Measurements from ENCODE around the gene SLC34A1.
A peak's percentile ranks its signal among the peaks of the same experiment; 100 is the strongest.
"Not testable (repeated sequence)": the region's sequence is repeated elsewhere in the genome, so short reads cannot be mapped to it uniquely, and the experiment has no call there.

The SLC34A1 gene

DNA sequence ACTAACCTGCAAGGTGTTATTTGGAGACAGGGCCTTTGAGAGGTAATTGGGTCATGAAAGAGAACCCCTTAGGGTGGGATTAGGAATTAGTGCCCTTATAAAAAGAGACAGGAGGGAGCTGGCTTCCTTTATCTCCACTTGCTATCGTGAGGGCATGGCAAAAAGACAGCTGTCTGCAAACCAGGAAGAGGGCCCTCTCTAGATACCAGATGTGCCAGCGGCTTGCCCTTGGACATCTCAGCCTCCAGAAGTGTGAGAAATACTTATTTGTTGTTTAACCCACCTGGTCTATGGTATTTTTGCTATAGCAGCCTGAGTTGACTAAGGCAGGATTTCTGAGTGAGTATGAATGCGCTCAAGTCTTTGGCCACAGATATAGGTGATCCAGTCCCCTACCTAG is 27.5 kb upstream of the SLC34A1 start:
- DNase-seq = no peak

DNA sequence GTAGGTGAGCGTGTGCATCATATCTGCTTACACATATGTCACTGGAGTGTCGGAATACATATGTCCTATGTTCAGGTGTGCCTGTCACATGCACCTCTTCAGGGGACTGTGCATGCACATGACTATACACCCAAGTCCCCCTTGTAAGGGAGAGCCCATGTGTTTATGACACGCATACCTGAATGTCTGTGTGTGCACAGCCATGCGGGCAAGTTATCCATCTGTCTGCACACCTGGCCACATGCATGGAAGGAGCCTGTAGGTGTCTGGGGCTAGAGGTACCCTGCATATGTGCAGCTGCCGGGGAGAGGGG is 27.1 kb upstream of the SLC34A1 start:
- DNase-seq = no peak

DNA sequence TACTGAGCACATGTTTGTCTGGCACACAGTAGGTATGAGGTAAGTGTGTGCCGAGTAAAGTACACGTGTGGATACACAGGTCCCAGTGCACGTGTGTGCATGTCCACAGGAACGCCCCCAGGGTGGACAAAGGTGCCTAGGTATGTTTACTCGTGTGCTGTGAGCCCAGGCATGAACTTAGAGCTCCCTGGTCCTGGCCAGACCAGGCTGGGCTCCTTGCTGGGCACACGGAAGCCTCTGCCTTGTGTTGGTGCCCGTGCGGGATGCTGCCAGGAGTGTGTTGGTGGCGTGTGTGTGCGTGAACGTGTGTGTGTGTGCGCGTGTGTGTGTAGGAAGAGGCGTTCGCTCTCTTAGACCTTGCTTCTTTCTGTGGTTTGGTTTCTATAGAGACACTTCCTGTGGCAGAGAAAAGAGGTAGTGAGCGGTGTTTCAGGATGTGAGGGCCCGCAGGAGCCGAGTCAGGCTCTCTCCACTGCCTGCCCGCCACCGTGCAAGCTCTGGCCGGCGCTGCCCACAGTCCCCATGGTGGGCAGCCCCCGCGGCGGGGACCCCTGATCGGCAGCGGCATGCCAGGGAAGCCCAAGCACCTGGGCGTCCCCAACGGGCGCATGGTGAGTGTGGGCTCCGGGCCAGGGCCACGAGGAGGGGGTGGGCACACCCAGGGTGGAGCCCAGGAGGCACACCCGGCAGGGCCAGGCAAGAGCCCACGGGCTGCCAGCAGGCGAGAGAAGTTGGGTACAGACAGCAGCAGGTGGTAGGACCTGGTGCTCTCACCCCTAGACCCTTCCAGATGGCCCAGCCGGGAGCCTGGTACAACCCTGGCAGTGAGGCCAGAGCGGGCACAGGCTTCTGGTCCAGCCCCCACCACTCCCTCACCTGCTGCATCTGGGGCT is 26.5 kb upstream of the SLC34A1 start, which contains the start of gene RGS14:
RGS14 (plus strand) TSS at position 466 of the 893 bp plus-strand sequence; CDS start at position 567, 101 bp downstream.
- DNase-seq = no peak

DNA sequence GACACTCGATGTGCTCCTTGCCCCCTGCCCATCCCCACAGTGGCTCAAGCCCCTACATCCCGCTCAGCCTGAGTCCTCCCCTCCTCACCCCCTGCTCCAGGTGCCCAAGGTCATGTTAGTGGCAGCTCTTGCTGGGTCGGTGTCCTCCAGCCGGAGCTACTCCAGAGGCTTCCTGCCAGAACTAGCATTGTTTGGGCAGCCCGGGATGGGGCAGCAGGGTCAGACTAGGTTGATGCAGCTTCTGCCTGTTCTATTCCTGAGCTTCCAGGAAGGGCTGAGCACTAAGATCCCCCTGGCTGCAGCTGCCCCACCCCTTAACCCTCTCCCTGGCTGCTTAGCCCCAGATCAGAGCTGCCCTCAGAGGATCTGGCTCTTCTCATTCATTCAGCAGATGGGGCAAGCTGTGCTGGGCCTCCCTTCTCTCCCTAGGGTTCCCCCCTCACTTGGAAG is 25.8 kb upstream of the SLC34A1 start:
- DNase-seq = no peak

DNA sequence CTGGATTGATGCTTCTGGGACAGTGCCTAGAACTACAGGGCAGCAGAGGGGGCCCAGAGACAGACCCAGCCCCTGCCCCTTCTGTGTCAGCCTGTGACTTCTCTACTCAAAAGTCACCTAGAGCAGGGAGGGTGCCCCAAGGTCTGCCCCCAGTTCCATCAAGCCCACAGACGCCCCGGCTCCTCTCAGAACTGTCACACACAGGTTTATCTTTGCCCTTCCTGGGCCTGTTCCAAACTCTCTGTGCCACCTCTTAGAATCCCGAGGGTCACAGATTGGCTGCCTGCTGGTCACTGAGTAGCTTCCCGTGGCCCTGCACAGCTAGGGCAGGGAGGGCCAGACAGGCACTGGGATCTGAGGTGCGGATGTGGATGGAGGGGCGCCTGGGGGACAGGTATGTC is 24.8 kb upstream of the SLC34A1 start:
- no peak for DNase-seq

DNA sequence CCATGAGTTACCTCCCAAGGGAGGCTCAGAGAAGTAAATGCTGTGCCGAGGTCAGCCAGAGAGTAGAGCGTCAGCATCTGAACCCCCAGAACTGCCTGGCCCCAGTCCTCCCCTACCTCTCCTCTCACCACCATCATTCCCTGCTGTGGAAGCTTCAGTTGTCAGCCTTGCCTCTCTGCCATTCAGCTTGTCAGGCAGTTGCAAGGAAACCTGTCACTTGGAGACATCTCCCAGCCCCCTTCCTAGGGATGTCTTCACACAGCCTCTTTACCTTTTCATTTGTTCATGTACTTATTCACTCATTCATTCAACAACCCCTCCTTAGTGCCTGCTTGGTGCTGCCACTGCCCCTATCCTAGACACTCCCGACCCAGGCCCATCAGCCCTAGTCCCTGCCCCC is 24.4 kb upstream of the SLC34A1 start:
- no peak for DNase-seq

DNA sequence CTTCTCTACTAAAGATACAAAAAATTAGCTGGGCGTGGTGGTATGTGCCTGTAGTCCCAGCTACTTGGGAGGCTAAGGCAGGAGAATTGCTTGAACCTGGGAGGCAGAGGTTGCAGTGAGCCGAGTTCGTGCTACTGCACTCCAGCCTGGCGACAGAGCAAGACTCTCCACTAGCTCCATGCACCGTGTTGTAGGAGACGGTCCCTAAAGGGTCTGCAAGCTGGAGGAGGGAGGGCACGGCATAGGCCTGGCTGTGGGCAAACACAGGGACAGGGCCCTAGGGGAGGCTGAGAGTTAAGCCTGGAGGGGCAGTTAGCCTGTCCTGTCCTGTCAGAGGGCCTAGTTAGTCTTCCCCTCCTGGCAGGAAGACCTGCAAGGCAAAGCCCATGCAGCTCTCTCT is 23.5 kb upstream of the SLC34A1 start:
- not testable (repeated sequence) for DNase-seq

GRCh38 chr5:177361418-177362291 is 22.6 kb upstream of the SLC34A1 start:
- DNase-seq = no peak

DNA sequence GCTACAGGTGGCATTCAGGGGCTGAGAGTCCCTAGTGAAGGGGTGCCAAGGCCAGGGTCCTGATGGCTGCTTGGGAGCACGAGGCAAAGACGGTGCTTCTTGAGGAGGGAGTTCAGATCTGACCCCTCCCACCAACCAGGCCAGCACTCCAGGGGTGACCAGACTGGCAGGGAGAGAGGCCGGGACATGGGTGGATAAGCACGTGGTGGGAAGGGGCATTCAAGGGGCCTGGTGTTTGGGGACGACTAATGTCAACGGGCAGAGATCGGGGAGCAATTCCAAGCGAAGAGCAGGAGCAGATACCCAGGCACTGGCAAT is 22.0 kb upstream of the SLC34A1 start:
- DNase-seq = no peak

GRCh38 chr5:177362610-177363507 is 21.4 kb upstream of the SLC34A1 start:
- DNase-seq = no peak

DNA sequence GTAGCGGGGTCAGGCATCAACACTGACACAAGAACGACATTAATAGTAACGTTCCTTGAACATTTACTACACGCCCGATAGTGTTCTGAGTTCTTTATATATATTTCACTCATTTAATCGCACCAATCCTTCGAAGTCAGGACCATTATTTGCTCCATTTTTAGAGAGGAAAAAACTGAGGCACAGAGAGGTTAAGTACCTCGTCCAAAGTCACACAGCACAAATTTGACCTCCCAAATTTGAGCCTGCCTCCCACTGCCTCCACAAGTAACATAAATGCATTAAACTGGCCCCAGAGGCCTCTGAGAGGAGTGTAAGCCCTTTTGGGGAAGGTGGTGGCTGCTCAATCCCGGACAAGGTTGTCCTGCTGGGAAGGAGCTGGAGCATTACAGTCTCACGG is 20.7 kb upstream of the SLC34A1 start:
- DNase-seq = no peak

DNA sequence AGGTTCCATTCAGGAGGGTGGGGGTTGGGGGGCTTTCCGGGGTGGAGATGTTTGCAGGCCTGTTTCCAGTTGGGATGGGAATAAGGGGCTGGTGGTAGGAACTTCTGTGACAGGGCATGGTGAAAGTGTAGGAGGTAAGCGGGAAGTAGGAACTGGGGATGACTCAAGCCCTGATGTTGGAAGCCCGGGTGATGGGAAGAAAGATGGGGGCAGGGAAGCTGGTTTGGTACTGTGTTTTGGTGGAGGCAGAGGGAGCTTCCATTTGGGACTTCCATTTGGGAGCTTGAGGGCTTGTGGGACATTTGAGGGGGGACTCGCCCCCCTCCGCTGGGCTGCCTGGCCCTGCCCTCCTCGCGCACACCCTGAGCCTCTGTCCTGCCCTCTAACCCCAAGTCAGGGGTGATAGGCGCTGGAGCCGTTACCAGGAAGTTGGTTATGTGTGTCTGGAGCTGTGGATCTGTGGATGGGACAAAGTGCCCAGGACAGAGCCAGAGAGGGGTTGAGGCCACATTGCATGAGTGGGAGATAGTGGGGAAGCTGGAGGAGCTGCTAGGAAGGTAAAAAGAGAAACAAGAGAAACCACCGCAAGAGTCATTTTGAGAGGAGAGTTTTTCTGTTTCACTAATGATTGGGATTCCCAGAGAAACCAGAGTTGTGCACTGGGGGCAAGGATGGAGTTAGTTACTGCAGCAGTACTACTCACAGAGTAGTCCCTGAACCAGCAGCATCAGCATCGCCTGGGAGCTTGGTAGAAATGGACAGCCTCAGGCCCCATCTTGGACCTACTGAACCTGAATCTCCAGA is 19.9 kb upstream of the SLC34A1 start:
- no peak for DNase-seq

DNA sequence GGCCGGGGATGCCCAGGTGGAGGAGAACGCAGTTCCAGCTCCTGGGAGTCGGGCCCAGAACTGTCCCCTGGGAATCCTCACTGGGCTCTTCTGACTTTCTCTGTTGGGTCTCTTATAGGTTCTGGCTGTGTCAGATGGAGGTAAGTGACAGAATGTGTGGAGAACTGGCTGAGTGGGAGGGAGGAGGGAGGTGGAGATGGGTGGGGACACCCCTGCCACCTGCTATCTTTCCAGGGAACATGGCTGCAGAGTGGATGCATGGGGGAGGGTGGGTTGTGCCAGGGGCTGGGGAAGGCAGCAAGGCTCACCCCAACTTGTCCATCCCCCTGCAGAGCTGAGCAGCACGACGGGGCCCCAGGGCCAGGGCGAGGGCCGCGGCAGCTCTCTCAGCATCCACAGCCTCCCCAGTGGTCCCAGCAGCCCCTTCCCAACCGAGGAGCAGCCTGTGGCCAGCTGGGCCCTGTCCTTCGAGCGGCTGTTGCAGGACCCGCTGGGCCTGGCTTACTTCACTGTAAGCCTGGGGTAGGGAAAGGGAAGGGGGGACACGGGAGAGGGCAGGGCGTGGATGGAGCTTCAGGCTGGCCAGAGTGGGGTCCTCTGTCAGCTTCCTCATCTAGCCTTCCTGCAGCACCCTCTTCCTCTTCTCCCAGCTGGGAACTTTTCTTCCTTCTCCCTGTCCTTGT is 18.2 kb upstream of the SLC34A1 start:
- DNase-seq = no peak

DNA sequence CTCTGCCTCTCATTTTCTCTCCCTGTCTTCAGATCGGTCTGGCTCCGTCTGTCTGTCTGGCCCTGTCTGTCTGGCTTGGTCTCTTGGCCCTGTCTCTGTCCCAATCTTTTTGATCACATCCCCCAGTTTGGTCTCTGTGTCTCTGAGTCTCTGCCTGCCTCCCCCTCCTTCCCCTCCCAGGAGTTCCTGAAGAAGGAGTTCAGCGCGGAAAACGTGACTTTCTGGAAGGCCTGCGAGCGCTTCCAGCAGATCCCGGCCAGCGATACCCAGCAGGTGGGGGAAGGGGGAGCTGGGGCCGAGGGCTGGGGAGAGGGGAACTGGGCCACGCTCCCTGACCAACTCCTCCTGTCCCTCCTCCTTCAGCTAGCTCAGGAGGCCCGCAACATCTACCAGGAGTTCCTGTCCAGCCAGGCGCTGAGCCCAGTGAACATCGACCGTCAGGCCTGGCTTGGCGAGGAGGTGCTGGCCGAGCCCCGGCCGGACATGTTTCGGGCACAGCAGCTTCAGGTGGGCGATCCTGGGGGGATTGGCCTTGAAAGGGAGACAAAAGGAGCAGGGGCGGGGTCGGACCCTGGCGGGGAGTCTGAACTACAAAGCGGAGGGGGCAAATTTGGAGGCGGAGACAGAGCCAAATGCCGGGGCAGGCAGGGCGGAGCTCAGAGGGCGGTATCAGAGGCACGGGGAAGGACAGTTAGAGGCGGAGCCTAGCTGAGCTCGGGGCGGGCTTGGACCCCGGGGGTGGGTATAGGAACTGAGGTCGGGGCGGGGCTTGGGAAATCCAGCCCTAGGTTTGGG is 17.5 kb upstream of the SLC34A1 start:
- DNase-seq = no peak

DNA sequence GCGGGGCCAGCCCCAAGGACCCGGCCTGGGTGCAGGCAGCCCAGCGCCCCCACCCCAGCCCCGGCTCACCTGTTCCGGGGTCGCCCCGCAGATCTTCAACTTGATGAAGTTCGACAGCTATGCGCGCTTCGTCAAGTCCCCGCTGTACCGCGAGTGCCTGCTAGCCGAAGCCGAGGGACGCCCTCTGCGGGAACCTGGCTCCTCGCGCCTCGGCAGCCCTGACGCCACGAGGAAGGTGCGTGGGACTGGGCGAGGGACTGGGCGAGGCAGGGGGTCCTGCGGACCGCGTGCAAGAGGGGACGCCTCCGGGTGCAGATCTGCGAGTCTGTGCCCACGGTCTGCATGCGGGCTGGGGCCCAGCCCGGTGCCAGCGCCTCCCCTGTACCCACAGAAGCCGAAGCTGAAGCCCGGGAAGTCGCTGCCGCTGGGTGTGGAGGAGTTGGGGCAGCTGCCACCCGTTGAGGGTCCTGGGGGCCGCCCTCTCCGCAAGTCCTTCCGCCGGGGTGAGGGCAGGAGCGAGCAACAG is 16.8 kb upstream of the SLC34A1 start:
- DNase-seq = no peak

- no peak for DNase-seq
Measured at GRCh38 chr5:177367981-177368868, 16.0 kb upstream of the SLC34A1 start.

- DNase-seq = peak in 1 of 2 experiments; percentile 15
Measured at GRCh38 chr5:177368869-177369644, 15.2 kb upstream of the SLC34A1 start.

DNA sequence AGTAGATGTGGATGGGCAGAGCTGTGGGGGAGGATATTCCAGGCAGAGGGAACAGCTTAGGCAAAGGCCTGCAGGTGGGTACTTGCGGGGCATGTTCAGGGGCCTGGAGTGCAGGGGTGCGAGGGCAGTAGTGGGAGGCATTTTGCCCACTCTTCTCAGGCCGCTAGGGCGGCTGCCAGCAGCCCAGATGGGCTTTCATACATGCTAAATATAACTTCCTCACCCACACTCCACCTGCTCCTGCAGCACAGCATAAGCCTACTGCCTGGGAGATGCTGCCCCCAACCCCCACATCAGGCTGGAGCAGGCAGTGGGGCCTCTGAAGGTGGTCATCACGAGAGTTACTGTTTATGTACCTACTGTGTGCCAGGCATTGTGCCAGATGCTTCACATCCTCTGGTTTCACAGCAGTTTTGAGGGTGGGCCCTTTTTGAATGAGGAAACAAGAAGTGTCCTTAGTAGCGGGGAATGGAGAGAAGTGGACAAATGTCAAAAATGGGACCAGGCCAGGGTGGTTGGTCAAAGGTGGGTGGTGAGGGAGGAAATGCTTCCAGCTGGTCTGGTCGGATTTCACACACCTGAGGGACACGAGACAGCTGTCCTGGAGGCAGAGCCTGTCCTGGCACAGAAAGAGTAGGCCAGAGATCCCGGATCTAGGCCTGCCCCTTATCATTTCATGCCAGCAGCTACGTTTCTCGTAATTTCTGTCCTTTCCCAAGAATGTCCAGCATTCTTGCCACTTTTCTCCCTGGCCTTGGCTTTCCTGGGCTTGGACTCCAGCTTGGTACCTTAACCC is 14.4 kb upstream of the SLC34A1 start:
- no peak for DNase-seq
